Measurements from ENCODE around the gene SHLD1. TPM values are rescaled to one million over a fixed set of nuclear protein-coding genes. Genes with fewer than 3 reads are reported as not detected.
"Not testable (repeated sequence)": the region's sequence is repeated elsewhere in the genome, so short reads cannot be mapped to it uniquely, and the experiment has no call there.

The SHLD1 gene
- total and polyA plus RNA-seq, 4 donors = 6.2 to 9.0 (median 8.6) TPM

DNA sequence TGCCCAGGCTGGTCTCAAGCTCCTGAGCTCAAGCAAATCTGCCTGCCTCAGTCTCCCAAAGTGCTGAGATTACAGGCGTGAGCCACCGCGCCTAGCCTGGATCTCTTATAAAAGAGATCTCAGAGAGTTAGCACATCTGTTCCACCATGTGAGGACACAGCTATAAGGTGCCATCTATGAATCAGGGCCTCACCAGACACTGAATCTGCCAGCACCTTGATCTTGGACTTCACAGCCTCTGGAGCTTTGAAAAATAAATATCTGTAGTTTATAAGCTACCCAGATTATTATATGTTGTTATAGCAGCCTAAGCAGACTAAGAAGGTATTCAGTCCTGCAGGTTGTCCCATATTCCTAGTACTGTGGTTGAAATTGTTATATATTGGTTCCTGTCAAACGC lies 33.2 kb upstream of the SHLD1 start:
- no peaks in the 10 kb centered on the region for H3K9me3 ChIP-seq (ENCODE audit: control insufficient read depth, insufficient read depth, low read length)
- 100% methylated on average over 4 of the region's 4 CpGs for WGBS (ENCODE audit: insufficient coverage)
- H3K36me3 ChIP-seq (ENCODE audit: control insufficient read depth, insufficient read depth, low read length) = no peaks in the 10 kb centered on the region
- no peaks in the 10 kb centered on the region for H3K27me3 ChIP-seq (ENCODE audit: control insufficient read depth, insufficient read depth, low read length)
- H3K4me1 ChIP-seq (ENCODE audit: control insufficient read depth, insufficient read depth, low read length) = no peaks in the 10 kb centered on the region
- no peak overlapping the region for H3K27ac ChIP-seq (ENCODE audit: low read depth, low read length)
- no peak overlapping the region for H3K4me3 ChIP-seq (ENCODE audit: low read depth, low read length)
- DNase-seq (ENCODE audit: low read depth in 4 of 6, low spot score in 6 of 6) = no peak

DNA sequence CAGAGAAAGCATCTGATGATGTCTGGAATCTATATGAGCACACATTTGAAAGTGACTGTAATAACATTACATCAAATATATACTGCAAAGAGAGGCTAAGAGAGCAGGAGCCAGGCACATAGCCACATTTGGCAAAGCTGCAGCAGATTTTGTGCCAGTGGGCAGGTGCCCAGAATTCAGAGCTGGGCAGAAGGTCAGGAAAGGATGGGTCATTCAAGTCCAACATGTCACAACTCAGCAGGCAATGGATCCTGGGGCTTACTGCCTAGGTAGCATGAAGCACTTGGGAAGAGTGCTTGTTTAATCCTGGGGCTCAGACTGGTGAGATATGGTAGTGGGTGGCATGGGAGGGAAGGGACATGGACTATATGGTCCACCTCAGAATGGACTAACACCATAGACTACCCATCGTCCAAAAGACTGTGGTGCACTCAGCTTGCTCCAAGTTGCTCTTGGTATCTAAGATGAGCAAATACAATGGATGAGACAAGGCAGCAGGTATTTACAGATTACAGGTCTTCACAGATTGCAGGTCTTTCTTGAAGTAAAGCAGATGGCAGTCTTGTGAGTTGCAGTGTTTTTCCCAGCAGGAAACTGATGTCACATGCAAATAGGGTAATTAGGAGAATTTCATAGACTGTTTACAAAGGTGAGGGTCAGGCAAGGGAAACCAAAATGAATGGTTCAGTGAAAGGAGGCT lies 31.2 kb upstream of the SHLD1 start:
- no peaks in the 10 kb centered on the region for H3K36me3 ChIP-seq (ENCODE audit: control insufficient read depth, insufficient read depth, low read length)
- H3K27me3 ChIP-seq (ENCODE audit: control insufficient read depth, insufficient read depth, low read length) = no peaks in the 10 kb centered on the region
- no peak overlapping the region for H3K27ac ChIP-seq (ENCODE audit: low read depth, low read length)
- no CpG with 5 or more reads among the region's 1 CpG for WGBS (ENCODE audit: insufficient coverage)
- H3K9me3 ChIP-seq (ENCODE audit: control insufficient read depth, insufficient read depth, low read length) = no peaks in the 10 kb centered on the region
- DNase-seq (ENCODE audit: low read depth in 4 of 6, low spot score in 6 of 6) = peak in 2 of 6 donors; percentile 27 to 40
- H3K4me1 ChIP-seq (ENCODE audit: control insufficient read depth, insufficient read depth, low read length) = no peaks in the 10 kb centered on the region
- no peak overlapping the region for H3K4me3 ChIP-seq (ENCODE audit: low read depth, low read length)

DNA sequence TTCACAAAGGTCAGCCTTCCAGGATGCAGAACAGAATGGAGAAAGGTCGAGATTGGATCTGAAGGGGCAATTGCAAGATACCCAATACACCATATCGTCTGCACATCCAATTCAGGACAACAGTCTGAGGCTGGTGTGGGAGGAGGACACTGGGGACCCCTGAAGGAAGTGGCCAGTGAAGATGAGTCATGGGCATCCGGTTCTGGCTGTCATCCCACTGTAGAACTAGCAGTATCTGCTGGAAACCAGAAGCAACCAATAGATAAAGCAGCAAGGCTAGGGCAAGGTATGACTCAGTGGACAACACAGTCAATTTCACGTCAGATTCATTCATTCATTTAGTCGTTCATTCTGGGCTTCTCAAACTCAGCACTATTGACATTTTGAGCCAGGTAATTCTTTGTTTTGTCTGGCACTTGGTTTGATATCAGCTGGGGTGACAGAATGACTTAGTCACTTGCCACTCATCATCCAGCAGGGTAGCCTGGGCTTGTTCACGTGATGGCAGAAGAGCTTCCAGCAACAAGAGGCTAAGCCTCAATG lies 30.3 kb upstream of the SHLD1 start:
- Histone ChIP-seq H3K36me3 (ENCODE audit: control insufficient read depth, insufficient read depth, low read length) (no peaks in the 10 kb centered on the region), H3K27me3 (ENCODE audit: control insufficient read depth, insufficient read depth, low read length) (no peaks in the 10 kb centered on the region), H3K4me3 (ENCODE audit: low read depth, low read length) (no peak overlapping the region), H3K9me3 (ENCODE audit: control insufficient read depth, insufficient read depth, low read length) (no peaks in the 10 kb centered on the region), H3K4me1 (ENCODE audit: control insufficient read depth, insufficient read depth, low read length) (no peaks in the 10 kb centered on the region), H3K27ac (ENCODE audit: low read depth, low read length) (no peak overlapping the region)
- 67% methylated on average over 3 of the region's 6 CpGs for WGBS (ENCODE audit: insufficient coverage)
- DNase-seq (ENCODE audit: low read depth in 4 of 6, low spot score in 6 of 6) = no peak

DNA sequence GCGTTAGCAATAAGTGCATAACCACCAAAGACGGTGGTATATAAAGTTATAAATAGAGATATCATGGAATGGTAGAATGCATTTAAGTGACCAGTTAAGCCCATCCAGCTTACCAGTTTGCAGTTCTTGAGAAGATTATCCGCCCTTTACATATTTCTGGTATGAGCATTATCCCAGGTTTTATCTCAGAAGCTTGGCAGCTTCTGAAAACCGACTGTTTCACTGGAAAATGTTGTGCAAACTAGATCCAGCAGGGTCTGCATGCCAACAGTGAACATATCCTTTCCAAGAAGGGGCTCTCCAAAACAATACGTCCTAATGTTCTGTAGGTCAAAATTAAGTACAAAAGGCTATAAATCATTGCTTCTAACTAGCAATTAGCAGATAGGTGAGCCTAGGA lies 29.5 kb upstream of the SHLD1 start:
- no peaks in the 10 kb centered on the region for H3K9me3 ChIP-seq (ENCODE audit: control insufficient read depth, insufficient read depth, low read length)
- H3K36me3 ChIP-seq (ENCODE audit: control insufficient read depth, insufficient read depth, low read length) = no peaks in the 10 kb centered on the region
- WGBS (ENCODE audit: insufficient coverage) = 83% methylated on average over 1 of the region's 5 CpGs
- peak in 1 of 6 donors; percentile 38 for DNase-seq (ENCODE audit: low read depth in 4 of 6, low spot score in 6 of 6)
- no peak overlapping the region for H3K27ac ChIP-seq (ENCODE audit: low read depth, low read length)
- no peaks in the 10 kb centered on the region for H3K4me1 ChIP-seq (ENCODE audit: control insufficient read depth, insufficient read depth, low read length)
- no peak overlapping the region for H3K4me3 ChIP-seq (ENCODE audit: low read depth, low read length)
- H3K27me3 ChIP-seq (ENCODE audit: control insufficient read depth, insufficient read depth, low read length) = no peaks in the 10 kb centered on the region

DNA sequence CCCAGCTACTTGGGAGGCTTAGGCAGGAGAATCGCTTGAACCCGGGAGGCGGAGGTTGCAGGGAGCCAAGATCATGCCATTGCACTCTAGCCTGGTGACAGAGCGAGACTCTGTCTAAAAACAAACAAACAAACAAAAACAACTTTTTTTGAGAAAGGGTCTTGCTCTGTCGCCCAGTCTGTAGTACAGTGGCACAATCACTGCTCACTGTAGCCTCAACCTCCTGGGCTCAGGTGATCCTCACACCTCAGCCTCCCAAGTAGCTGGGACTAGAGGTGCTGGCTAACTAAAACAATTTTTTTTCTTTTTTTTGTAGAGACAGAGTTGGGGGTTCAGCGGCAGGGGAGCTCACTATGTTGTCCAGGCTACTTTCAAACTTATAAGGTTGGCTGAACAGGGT lies 28.8 kb upstream of the SHLD1 start:
- not testable (repeated sequence) for DNase-seq (ENCODE audit: low read depth in 4 of 6, low spot score in 6 of 6); H3K4me1 ChIP-seq (ENCODE audit: control insufficient read depth, insufficient read depth, low read length); H3K36me3 ChIP-seq (ENCODE audit: control insufficient read depth, insufficient read depth, low read length); H3K9me3 ChIP-seq (ENCODE audit: control insufficient read depth, insufficient read depth, low read length); H3K27ac ChIP-seq (ENCODE audit: low read depth, low read length); H3K4me3 ChIP-seq (ENCODE audit: low read depth, low read length); H3K27me3 ChIP-seq (ENCODE audit: control insufficient read depth, insufficient read depth, low read length)
- 100% methylated on average over 2 of the region's 6 CpGs for WGBS (ENCODE audit: insufficient coverage)

DNA sequence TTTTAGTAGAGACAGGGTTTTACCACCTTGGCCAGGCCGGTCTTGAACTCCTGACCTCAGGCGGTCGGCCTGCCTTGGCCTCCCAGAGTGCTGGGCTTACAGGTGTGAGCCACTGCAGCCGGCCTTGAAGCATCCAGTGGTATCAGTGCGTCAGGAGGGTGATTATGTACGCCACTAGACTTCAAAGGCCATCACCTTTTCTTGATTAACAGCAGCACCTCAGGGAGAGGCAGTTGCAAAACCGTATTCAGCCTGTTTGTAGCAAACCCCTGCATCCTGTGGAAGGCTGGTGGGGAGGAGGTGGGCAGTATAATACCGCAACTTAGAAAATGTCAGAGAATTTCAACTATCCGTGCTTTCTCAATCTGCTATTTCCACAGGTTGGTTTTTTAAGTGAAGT lies 27.3 kb upstream of the SHLD1 start:
- no peak for DNase-seq (ENCODE audit: low read depth in 4 of 6, low spot score in 6 of 6)
- WGBS (ENCODE audit: insufficient coverage) = 92% methylated on average over 4 of the region's 9 CpGs
- no peaks in the 10 kb centered on the region for H3K4me1 ChIP-seq (ENCODE audit: control insufficient read depth, insufficient read depth, low read length)
- no peaks in the 10 kb centered on the region for H3K36me3 ChIP-seq (ENCODE audit: control insufficient read depth, insufficient read depth, low read length)
- H3K27ac ChIP-seq (ENCODE audit: low read depth, low read length) = no peak overlapping the region
- no peaks in the 10 kb centered on the region for H3K9me3 ChIP-seq (ENCODE audit: control insufficient read depth, insufficient read depth, low read length)
- no peaks in the 10 kb centered on the region for H3K27me3 ChIP-seq (ENCODE audit: control insufficient read depth, insufficient read depth, low read length)
- no peak overlapping the region for H3K4me3 ChIP-seq (ENCODE audit: low read depth, low read length)

DNA sequence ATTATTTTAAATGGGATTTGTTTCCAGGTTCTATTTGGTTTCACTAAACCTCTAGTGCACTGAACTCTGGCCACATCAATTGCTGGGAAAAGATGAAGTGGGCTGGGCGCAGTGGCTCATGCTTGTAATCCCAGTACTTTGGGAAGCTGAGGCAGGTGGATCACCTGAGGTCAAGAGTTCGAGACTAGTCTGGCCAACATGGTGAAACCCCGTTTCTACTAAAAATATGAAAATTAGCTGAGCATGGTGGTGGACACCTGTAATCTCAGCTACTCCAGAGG lies 25.1 kb upstream of the SHLD1 start:
- 92% methylated on average over 2 of the region's 3 CpGs for WGBS (ENCODE audit: insufficient coverage)
- not testable (repeated sequence) for DNase-seq (ENCODE audit: low read depth in 4 of 6, low spot score in 6 of 6); H3K27ac ChIP-seq (ENCODE audit: low read depth, low read length)

DNA sequence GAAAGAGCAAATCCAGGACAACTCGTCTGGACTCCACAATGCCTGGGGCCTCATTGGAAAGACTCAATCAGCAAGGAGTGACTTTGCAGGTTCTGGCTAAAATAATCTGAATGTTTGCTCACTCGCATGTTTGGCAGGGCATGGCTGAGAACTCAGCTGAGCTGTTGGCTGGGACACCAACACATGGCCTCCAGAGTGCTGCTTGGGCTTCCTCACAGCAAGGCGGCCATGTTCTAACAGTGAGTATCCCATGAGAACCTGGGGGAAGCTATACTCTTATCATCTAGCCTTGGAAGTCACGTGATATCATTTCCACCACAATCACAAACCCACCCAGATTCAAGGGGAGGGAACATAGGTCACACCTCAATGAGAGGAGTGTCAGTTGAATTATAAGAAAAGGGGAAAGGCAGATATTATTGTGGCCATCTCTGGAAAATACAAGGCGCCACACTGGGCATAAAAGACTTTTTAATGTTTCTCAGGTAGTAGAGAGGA lies 23.1 kb upstream of the SHLD1 start:
- Histone ChIP-seq H3K4me3 (ENCODE audit: low read depth, low read length) (no peak overlapping the region), H3K27me3 (ENCODE audit: control insufficient read depth, insufficient read depth, low read length) (no peaks in the 10 kb centered on the region), H3K9me3 (ENCODE audit: control insufficient read depth, insufficient read depth, low read length) (no peaks in the 10 kb centered on the region), H3K36me3 (ENCODE audit: control insufficient read depth, insufficient read depth, low read length) (no peaks in the 10 kb centered on the region), H3K4me1 (ENCODE audit: control insufficient read depth, insufficient read depth, low read length) (no peaks in the 10 kb centered on the region), H3K27ac (ENCODE audit: low read depth, low read length) (no peak overlapping the region)
- WGBS (ENCODE audit: insufficient coverage) = 87% methylated on average over 4 of the region's 5 CpGs
- DNase-seq (ENCODE audit: low read depth in 4 of 6, low spot score in 6 of 6) = no peak

More for the DNA sequence above, 25.1 kb upstream of the SHLD1 start:
- H3K9me3 ChIP-seq (ENCODE audit: control insufficient read depth, insufficient read depth, low read length); H3K27me3 ChIP-seq (ENCODE audit: control insufficient read depth, insufficient read depth, low read length); H3K4me1 ChIP-seq (ENCODE audit: control insufficient read depth, insufficient read depth, low read length); H3K36me3 ChIP-seq (ENCODE audit: control insufficient read depth, insufficient read depth, low read length); H3K4me3 ChIP-seq (ENCODE audit: low read depth, low read length): not testable (repeated sequence)

DNA sequence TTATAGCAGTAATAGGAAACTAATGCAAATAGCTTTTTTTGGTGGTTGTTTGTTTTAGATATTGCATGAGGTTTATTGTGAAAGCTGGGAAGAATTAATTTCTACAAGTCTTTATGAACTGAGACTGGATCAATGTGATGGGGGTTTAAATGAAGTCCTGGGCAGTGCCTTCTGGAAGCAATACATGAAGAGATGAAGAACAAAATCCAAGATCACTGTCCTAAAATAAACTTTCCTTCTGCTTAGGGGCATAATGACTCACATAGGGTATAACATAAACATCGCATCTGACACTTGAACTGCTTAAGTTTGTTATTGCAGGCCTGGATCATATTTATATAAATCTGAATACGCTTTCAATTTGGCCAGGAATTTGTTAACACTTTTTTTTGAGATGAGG lies 20.9 kb upstream of the SHLD1 start:
- H3K4me1 ChIP-seq (ENCODE audit: control insufficient read depth, insufficient read depth, low read length) = no peaks in the 10 kb centered on the region
- H3K27me3 ChIP-seq (ENCODE audit: control insufficient read depth, insufficient read depth, low read length) = no peaks in the 10 kb centered on the region
- H3K36me3 ChIP-seq (ENCODE audit: control insufficient read depth, insufficient read depth, low read length) = no peaks in the 10 kb centered on the region
- WGBS (ENCODE audit: insufficient coverage) = no CpG with 5 or more reads among the region's 2 CpGs
- H3K9me3 ChIP-seq (ENCODE audit: control insufficient read depth, insufficient read depth, low read length) = no peaks in the 10 kb centered on the region
- H3K4me3 ChIP-seq (ENCODE audit: low read depth, low read length) = no peak overlapping the region
- DNase-seq (ENCODE audit: low read depth in 4 of 6, low spot score in 6 of 6) = no peak
- H3K27ac ChIP-seq (ENCODE audit: low read depth, low read length) = no peak overlapping the region

DNA sequence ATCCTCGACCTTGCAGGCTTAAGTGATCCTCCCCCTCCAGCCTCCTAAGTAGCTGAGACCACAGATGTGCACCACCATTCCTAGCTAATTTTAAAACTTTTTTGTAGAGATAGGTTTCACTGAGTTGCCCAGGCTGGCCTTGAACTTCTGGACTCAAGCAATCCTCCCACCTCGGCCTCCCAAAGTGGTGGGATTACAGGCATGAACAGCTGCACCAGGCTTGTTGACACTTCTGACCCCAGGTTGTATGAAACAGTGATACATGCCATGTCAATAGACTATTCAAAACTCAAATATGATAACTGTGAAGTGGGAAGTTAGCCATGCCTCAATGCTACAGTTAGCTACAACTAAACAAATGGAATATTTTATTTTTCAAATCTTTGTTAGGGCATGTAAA lies 20.1 kb upstream of the SHLD1 start:
- Histone ChIP-seq H3K4me1 (ENCODE audit: control insufficient read depth, insufficient read depth, low read length) (no peaks in the 10 kb centered on the region), H3K9me3 (ENCODE audit: control insufficient read depth, insufficient read depth, low read length) (no peaks in the 10 kb centered on the region), H3K27ac (ENCODE audit: low read depth, low read length) (no peak overlapping the region), H3K36me3 (ENCODE audit: control insufficient read depth, insufficient read depth, low read length) (no peaks in the 10 kb centered on the region), H3K27me3 (ENCODE audit: control insufficient read depth, insufficient read depth, low read length) (no peaks in the 10 kb centered on the region), H3K4me3 (ENCODE audit: low read depth, low read length) (no peak overlapping the region)
- WGBS (ENCODE audit: insufficient coverage) = 100% methylated on average over 1 of the region's 2 CpGs
- DNase-seq (ENCODE audit: low read depth in 4 of 6, low spot score in 6 of 6) = no peak
